OCI-LY1 (cell line): ENCODE data around the gene FMNL1.

Experiments used
- CTCF ChIP-seq: fragments of 200-600 bp; sonication (generic), shearing (Covaris generic); IDR thresholded peaks from 2 replicates; pipeline ENCODE4 v1.5.1; 2017; ENCODE audit warnings: mild to moderate bottlenecking, antibody characterized with exemption, low read length, moderate library complexity, mixed read lengths
- EZH2 ChIP-seq: fragments of 200-600 bp; sonication (generic), shearing (Covaris generic); IDR thresholded peaks from 2 replicates; pipeline ENCODE4 v1.8.0; 2017; ENCODE audit warnings: borderline replicate concordance, mixed run types, mild to moderate bottlenecking, antibody characterized with exemption, low read length, moderate library complexity, mixed read lengths

- no peak for TF ChIP-seq CTCF
- no peak for TF ChIP-seq EZH2
These were observed 3.0 kb downstream of the FMNL1 start for GRCh38 chr17:45224671-45225050.
